Hepatic stellate cell (primary cell): ENCODE measurements around the gene DIP2C.
A peak's percentile ranks its signal among the peaks of the same experiment; 100 is the strongest.

ENCODE experiments used
- DNase-seq: peaks from one replicate; pipeline ENCODE4 v3.0.0; 2011; ENCODE audit warnings: low spot score

DIP2C gene

GRCh38 chr10:511849-512191 lies 177.6 kb downstream of the DIP2C start:
- DNase-seq = no peak

- peak; percentile 94 for DNase-seq
Measured at GRCh38 chr10:511101-511848, 178.2 kb downstream of the DIP2C start.

DNA sequence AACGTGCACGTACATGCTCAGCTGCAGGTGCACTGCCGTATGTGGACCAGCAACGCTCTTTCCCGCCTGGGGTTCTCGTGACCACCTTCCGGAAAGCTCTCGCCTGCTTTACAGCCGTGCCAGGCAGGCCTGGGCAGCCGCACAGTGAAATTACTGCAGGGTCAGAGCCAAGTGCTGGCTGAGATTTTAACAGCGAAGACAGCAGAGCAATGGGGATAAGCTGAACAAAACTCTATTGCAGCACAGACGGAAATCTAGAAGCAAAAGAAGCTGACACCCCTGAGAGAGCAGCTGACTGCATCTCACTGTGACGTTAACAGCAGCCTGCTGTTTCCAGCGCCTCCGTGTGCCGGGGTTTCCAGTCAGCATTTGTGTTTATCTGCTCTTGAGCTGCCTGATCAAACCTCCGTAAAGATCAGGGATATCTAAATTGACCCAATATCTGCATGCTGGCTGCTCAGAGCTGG lies 179.0 kb downstream of the DIP2C start:
- no peak for DNase-seq

GRCh38 chr10:509361-510102 lies 179.9 kb downstream of the DIP2C start:
- DNase-seq = no peak

GRCh38 chr10:508726-509125 lies 180.7 kb downstream of the DIP2C start:
- DNase-seq = no peak

GRCh38 chr10:507908-508444 lies 181.5 kb downstream of the DIP2C start:
- no peak for DNase-seq

DNA sequence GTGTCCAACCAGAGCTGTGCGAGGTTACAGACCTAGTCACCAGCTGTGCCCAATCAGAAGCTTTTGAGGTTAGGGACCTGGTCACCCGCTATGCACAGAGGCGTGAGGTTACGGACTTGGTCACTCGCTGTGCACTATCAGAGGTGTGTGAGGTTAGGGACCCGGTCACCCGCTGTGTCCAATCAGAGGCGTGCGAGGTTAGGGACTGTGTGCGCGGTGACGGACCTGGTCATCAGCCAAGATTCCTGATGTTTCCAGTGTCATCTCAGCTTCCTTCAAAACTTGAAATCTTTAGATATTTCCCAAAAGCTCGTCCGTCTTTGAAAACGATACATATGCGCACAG lies 182.1 kb downstream of the DIP2C start:
- DNase-seq = no peak

DNA sequence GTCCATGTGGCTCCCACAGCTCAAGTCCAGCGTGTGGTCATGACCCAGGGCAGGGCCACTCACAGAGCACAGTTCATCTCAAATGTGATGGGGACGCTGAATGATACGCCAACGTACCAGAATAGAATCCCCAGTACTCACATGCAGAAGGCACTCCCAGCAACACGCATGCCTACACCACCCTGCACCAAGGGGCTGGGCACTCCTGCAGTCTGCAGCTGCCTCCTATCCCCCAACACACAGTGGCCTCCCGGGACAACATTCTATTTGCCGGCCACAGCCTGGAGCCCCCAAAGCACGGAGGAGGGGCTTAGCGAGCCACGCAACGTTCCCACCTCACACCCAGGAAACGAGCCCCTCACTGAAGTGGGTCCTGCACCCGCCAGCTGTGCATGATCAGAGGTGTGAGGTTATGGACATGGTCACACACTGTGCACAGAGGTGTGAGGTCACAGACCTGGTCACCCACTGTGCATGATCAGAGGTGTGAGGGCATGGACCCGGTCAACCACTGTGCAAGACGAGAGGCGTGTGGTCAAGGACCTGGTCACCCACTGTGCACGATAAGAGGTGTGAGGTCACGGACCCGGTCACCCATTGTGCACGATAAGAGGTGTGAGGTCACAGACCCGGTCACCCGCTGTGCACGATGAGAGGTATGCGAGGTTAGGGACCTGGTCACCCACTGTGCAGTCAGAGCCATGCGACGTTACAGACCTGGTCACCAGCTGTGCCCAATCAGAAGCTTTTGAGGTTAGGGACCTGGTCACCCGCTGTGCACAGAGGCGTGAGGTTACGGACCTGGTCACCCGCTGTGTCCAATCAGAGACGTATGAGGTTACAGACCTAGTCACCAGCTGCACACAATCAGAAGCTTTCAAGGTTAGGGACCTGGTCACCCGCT lies 182.8 kb downstream of the DIP2C start:
- DNase-seq = no peak

DNA sequence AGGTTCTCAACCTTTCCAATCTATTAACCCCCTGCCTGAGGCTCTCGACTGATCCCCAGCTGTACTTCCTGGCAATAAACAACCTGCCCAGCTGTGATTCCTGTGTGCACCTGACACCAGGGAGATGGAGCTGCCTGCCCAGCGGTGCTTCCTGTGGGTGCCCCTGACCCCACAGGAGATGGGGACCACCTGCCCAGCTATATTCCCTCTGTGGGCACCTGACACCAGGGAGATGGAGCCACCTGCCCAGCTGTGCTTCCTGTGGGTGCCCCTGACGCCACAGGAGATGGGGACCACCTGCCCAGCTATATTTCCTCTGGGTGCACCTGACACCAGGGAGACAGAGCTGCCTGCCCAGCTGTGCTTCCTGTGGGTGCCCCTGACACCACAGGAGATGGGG lies 184.0 kb downstream of the DIP2C start:
- DNase-seq = no peak

DNA sequence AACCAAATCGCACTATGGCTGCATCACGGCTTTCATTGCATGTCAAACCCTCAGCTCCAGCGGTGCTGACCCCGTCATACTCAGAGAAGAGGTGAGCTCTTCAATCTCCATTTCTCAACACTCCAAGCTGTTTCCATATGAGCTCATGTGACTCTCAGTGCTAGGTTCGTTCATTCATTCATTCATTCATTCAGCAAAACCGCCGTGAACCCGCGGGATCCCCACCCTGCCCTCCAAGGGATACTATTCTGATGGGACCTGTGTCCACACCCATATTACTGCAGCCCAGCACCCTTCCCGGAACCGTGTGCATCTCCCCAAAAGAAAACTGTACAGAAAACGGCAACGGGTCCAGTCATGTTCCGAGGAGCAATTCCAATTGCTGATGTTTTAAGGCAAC lies 184.7 kb downstream of the DIP2C start:
- no peak for DNase-seq

- no peak for DNase-seq
Measured at GRCh38 chr10:504121-504611, 185.3 kb downstream of the DIP2C start.

DNA sequence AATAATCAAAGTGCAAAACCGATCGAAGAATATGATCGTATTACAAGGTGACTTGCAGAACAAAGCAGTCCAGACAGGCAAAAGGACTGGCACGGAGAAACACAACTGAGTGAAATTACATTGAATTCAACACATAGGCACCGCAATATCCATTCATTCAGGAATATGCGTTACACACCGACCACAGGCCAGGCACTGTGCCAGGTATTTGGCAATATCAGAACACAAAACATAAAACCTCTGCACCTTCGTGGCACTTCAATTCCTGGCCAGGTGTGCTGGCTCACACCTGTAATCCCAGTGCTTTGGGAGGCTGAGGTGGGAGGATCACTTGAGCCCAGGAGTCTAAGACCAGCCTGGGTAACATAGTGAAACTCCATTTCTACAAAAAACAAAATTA lies 187.9 kb downstream of the DIP2C start:
- DNase-seq = no peak

GRCh38 chr10:500876-501275 lies 188.6 kb downstream of the DIP2C start:
- no peak for DNase-seq

DNA sequence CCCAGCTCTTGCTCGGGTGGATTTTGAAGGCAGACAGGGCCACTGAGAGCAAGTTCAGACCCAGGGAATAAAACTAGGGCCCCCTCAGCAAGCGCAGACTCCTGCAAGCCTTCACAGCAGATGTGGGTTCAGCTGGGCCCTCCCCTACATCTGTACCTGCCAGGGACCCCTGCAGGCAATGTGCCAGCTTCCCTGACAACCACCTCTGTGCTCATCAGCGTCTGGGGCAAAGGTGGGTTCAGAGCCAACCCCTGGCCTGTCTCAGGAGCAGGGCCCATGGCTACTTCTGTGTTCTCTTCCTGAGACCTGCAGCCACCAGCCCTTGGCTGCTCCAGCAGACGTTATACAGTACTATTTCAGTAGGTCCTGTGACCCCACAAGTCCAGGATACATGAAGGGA lies 189.5 kb downstream of the DIP2C start:
- no peak for DNase-seq

GRCh38 chr10:498760-499435 lies 190.6 kb downstream of the DIP2C start:
- DNase-seq = no peak

GRCh38 chr10:497898-498451 lies 191.5 kb downstream of the DIP2C start:
- DNase-seq = no peak

GRCh38 chr10:497289-497688 lies 192.2 kb downstream of the DIP2C start:
- no peak for DNase-seq

GRCh38 chr10:494556-494955 lies 194.9 kb downstream of the DIP2C start:
- no peak for DNase-seq

- no peak for DNase-seq
Measured at GRCh38 chr10:494149-494542, 195.3 kb downstream of the DIP2C start.

GRCh38 chr10:493391-494148 lies 195.9 kb downstream of the DIP2C start:
- DNase-seq = no peak

- no peak for DNase-seq
Measured at GRCh38 chr10:492836-493235, 196.6 kb downstream of the DIP2C start.
